OCI-LY1 (cell line): Measurements from ENCODE around the gene SPRY2.

Source experiments
- H2AFZ ChIP-seq: fragments of 200-600 bp; sonication (generic), shearing (Covaris generic); 2 replicates; pipeline ENCODE4 v1.6.0; 2014; ENCODE audit warnings: antibody characterized with exemption, mild to moderate bottlenecking, low read length
- H3F3A ChIP-seq: fragments of 200-600 bp; sonication (generic), shearing (Covaris generic); 2 replicates; pipeline ENCODE4 v1.6.0; 2014; ENCODE audit warnings: mild to moderate bottlenecking, antibody characterized with exemption, low read length, moderate library complexity; ENCODE audit not compliant: insufficient read depth
- H3K27ac ChIP-seq: fragments of 200-600 bp; sonication (generic); 2 replicates; pipeline ENCODE4 v1.5.1; 2014; ENCODE audit warnings: low read length, mixed run types, mild to moderate bottlenecking, low read depth; ENCODE audit not compliant: poor library complexity, severe bottlenecking
- H3K27me3 ChIP-seq: fragments of 200-600 bp; sonication (generic); 2 replicates; pipeline ENCODE4 v1.6.0; 2014; ENCODE audit warnings: antibody characterized with exemption, mild to moderate bottlenecking, low read length, moderate library complexity; ENCODE audit not compliant: insufficient read depth
- H3K36me3 ChIP-seq: fragments of 200-600 bp; sonication (generic); 2 replicates; pipeline ENCODE4 v1.6.1; 2014; ENCODE audit warnings: mild to moderate bottlenecking, antibody characterized with exemption, low read length, moderate library complexity, mixed read lengths; ENCODE audit not compliant: insufficient read depth
- H3K4me1 ChIP-seq: fragments of 200-600 bp; sonication (generic); 2 replicates; pipeline ENCODE4 v1.5.1; 2014; ENCODE audit warnings: mild to moderate bottlenecking, low read length, moderate library complexity; ENCODE audit not compliant: insufficient read depth, severe bottlenecking
- H3K4me2 ChIP-seq: fragments of 200-600 bp; sonication (generic), shearing (Covaris generic); 2 replicates; pipeline ENCODE4 v1.6.1; 2014; ENCODE audit warnings: low read length
- H3K4me3 ChIP-seq: fragments of 200-600 bp; sonication (generic); 2 replicates; pipeline ENCODE4 v1.5.1; 2014; ENCODE audit warnings: low read length, low read depth, mild to moderate bottlenecking, mixed read lengths; ENCODE audit not compliant: poor library complexity, severe bottlenecking
- H3K79me2 ChIP-seq: fragments of 200-600 bp; shearing (Covaris generic); 2 replicates; pipeline ENCODE4 v1.6.1; 2016; ENCODE audit warnings: mixed run types, low read length, mixed read lengths; ENCODE audit not compliant: insufficient read depth
- H3K9ac ChIP-seq: fragments of 200-600 bp; sonication (generic), shearing (Covaris generic); 2 replicates; pipeline ENCODE4 v1.6.1; 2014; ENCODE audit warnings: mild to moderate bottlenecking, low read length, mixed read lengths
- H3K9me2 ChIP-seq: fragments of 200-600 bp; sonication (generic), shearing (Covaris generic); 2 replicates; pipeline ENCODE4 v1.6.1; 2014; ENCODE audit warnings: low read depth, mild to moderate bottlenecking, low read length, mixed read lengths
- H3K9me3 ChIP-seq: fragments of 200-600 bp; shearing (Covaris generic); 2 replicates; pipeline ENCODE4 v1.6.1; 2014; ENCODE audit warnings: low read length, mixed read lengths
- H4K20me1 ChIP-seq: fragments of 200-600 bp; sonication (generic), shearing (Covaris generic); 2 replicates; pipeline ENCODE4 v1.6.0; 2016; ENCODE audit warnings: mild to moderate bottlenecking, low read length; ENCODE audit not compliant: insufficient read depth
- EZH2 ChIP-seq: fragments of 200-600 bp; sonication (generic), shearing (Covaris generic); IDR thresholded peaks from 2 replicates; pipeline ENCODE4 v1.8.0; 2017; ENCODE audit warnings: borderline replicate concordance, mixed run types, mild to moderate bottlenecking, antibody characterized with exemption, low read length, moderate library complexity, mixed read lengths
- TF ChIP-seq, protein P1 (sequence below): fragments of 200-600 bp; sonication (generic), shearing (Covaris generic); IDR thresholded peaks from 2 replicates; pipeline ENCODE4 v1.5.1; 2017; ENCODE audit warnings: mild to moderate bottlenecking, antibody characterized with exemption, low read length, moderate library complexity, mixed read lengths

The SPRY2 gene

GRCh38 chr13:80361883-80362327 lies 21.0 kb upstream of the SPRY2 start:
- TF ChIP-seq EZH2 = no peak
- TF ChIP-seq, protein P1, sequence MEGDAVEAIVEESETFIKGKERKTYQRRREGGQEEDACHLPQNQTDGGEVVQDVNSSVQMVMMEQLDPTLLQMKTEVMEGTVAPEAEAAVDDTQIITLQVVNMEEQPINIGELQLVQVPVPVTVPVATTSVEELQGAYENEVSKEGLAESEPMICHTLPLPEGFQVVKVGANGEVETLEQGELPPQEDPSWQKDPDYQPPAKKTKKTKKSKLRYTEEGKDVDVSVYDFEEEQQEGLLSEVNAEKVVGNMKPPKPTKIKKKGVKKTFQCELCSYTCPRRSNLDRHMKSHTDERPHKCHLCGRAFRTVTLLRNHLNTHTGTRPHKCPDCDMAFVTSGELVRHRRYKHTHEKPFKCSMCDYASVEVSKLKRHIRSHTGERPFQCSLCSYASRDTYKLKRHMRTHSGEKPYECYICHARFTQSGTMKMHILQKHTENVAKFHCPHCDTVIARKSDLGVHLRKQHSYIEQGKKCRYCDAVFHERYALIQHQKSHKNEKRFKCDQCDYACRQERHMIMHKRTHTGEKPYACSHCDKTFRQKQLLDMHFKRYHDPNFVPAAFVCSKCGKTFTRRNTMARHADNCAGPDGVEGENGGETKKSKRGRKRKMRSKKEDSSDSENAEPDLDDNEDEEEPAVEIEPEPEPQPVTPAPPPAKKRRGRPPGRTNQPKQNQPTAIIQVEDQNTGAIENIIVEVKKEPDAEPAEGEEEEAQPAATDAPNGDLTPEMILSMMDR = peak; percentile 52
- Histone ChIP-seq H3K4me1 (peaks cover 23% of the 10 kb centered on the region), H3K9me3 (no peaks in the 10 kb centered on the region), H3F3A (no peaks in the 10 kb centered on the region), H4K20me1 (no peaks in the 10 kb centered on the region), H3K79me2 (no peaks in the 10 kb centered on the region), H3K9me2 (no peaks in the 10 kb centered on the region), H3K9ac (no peak overlapping the region), H3K27ac (no peak overlapping the region), H3K36me3 (no peaks in the 10 kb centered on the region), H3K4me2 (no peak overlapping the region), H3K27me3 (0 out of 2 replicates have a peak, but pooled peaks cover 6% of the 10 kb centered on the region), H2AFZ (no peak overlapping the region; the same call in 1 of the 2 replicates), H3K4me3 (no peak overlapping the region)

- no peaks in the 10 kb centered on the region for H3K9me2 ChIP-seq
- H3K4me2 ChIP-seq = no peak overlapping the region
- no peaks in the 10 kb centered on the region for H3F3A ChIP-seq
- 0 out of 2 replicates have a peak overlapping the region, but pooled peaks have one; percentile 34 for H2AFZ ChIP-seq
- H3K9me3 ChIP-seq = no peaks in the 10 kb centered on the region
- no peak overlapping the region for H3K27ac ChIP-seq
- H3K36me3 ChIP-seq = no peaks in the 10 kb centered on the region
- H3K9ac ChIP-seq = no peak overlapping the region
- peaks cover 23% of the 10 kb centered on the region for H3K4me1 ChIP-seq
- H3K4me3 ChIP-seq = no peak overlapping the region
- H3K27me3 ChIP-seq = 0 out of 2 replicates have a peak, but pooled peaks cover 6% of the 10 kb centered on the region
- TF ChIP-seq, protein P1 = no peak
- TF ChIP-seq EZH2 = no peak
- H3K79me2 ChIP-seq = no peaks in the 10 kb centered on the region
- no peaks in the 10 kb centered on the region for H4K20me1 ChIP-seq
These were observed 20.4 kb upstream of the SPRY2 start for GRCh38 chr13:80361298-80361697.

DNA sequence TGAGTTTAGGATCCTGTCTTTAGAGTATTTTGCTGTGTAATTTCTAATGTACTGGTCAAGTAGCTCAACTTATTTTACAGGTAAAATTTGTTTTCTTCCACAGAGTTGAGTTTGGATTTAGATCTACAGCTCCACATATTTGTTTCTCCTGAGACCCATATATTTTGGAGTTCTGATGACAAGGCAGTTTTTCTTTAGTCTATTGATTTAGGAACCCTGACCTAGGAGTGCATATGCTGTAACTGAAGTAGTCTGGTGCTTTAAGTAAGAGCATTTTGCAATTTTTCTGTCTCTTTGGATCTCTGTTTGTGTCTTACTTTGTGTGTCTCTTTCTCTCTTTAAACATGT lies 19.5 kb upstream of the SPRY2 start:
- TF ChIP-seq, protein P1 = no peak
- TF ChIP-seq EZH2 = no peak
- H3K4me1 ChIP-seq = peaks cover 23% of the 10 kb centered on the region
- no peak overlapping the region for H3K27ac ChIP-seq
- H3K36me3 ChIP-seq = no peaks in the 10 kb centered on the region
- no peaks in the 10 kb centered on the region for H3K9me3 ChIP-seq
- no peaks in the 10 kb centered on the region for H3K79me2 ChIP-seq
- H3K27me3 ChIP-seq = 0 out of 2 replicates have a peak, but pooled peaks cover 6% of the 10 kb centered on the region
- H3K4me2 ChIP-seq = no peak overlapping the region
- no peaks in the 10 kb centered on the region for H4K20me1 ChIP-seq
- no peak overlapping the region for H3K9ac ChIP-seq
- H2AFZ ChIP-seq = no peak overlapping the region
- H3K9me2 ChIP-seq = no peaks in the 10 kb centered on the region
- H3F3A ChIP-seq = no peaks in the 10 kb centered on the region
- no peak overlapping the region for H3K4me3 ChIP-seq
